ENCODE data around the gene ATIC.

ATIC gene

DNA sequence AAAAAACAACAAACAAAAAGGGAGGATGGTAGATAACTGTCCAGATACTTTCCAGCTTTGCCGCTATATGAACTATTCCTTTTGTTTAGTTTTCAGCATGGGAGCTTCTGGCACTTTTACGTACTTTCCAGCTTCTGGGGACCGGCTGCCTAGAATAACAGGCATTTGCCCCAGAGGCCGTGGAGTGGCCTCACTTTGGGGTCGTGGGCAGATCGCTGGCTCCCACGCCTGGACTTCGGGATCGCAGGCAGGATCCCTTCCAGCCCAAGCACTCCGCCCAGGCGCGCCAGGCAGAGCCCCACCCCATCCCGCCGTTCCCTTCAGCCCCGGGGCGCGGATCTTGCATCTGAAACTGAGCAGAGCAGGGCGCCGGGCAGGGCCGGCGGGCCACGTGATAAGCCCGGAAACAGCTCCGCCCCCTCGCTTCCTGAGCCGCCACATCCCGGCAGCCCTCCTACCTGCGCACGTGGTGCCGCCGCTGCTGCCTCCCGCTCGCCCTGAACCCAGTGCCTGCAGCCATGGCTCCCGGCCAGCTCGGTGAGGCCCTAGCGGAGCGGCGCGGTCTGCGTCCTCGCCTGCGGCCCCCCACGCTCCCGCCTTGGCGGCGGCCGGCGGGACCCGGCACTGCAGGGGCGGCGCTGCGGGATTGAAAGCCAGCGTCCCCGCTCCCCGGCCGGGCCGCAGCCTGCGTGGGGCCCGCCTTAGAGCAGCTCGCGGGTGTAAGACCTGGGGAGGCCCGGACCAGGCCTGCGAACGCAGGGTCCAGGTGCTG is at the start of gene ATIC (continued):
- peak; percentile 49; the same call in 1 of the 2 replicates for TF ChIP-seq ZNF692 (tag by site-specific recombination; IDR thresholded peaks at IDR 0.05)
- TF ChIP-seq ZNF677 (tag by site-specific recombination; IDR thresholded peaks at IDR 0.05) = no peak
- TF ChIP-seq PRDM10 (tag by site-specific recombination; IDR thresholded peaks at IDR 0.05) = peak; percentile 32
- TF ChIP-seq PRDM2 (tag by site-specific recombination; IDR thresholded peaks at IDR 0.05; ENCODE audit: borderline replicate concordance) = no peak
- peak; percentile 49; the same call in 1 of the 2 replicates for TF ChIP-seq YY1 (tag by site-specific recombination; IDR thresholded peaks at IDR 0.05)
- TF ChIP-seq ZBTB8A (tag by site-specific recombination; IDR thresholded peaks at IDR 0.05) = peak; percentile 94
- TF ChIP-seq, protein P1, sequence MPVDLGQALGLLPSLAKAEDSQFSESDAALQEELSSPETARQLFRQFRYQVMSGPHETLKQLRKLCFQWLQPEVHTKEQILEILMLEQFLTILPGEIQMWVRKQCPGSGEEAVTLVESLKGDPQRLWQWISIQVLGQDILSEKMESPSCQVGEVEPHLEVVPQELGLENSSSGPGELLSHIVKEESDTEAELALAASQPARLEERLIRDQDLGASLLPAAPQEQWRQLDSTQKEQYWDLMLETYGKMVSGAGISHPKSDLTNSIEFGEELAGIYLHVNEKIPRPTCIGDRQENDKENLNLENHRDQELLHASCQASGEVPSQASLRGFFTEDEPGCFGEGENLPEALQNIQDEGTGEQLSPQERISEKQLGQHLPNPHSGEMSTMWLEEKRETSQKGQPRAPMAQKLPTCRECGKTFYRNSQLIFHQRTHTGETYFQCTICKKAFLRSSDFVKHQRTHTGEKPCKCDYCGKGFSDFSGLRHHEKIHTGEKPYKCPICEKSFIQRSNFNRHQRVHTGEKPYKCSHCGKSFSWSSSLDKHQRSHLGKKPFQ (tag by site-specific recombination; IDR thresholded peaks at IDR 0.05) = no peak
- TF ChIP-seq PBX3 (CRISPR knock-in tag; IDR thresholded peaks at IDR 0.05) = 0 out of 2 replicates have a peak, but pooled peaks have one; percentile 76
- no peak for TF ChIP-seq GFI1B (tag by site-specific recombination; IDR thresholded peaks at IDR 0.05)
- TF ChIP-seq PATZ1 (tag by site-specific recombination; IDR thresholded peaks at IDR 0.05) = 0 out of 2 replicates have a peak, but pooled peaks have one; percentile 28
- TF ChIP-seq SP7 (tag by site-specific recombination; IDR thresholded peaks at IDR 0.05) = peak; percentile 41; the same call in 1 of the 2 replicates
- no peak for TF ChIP-seq ZFP69B (tag by site-specific recombination; IDR thresholded peaks at IDR 0.05)
- TF ChIP-seq ZNF707 (tag by site-specific recombination; IDR thresholded peaks at IDR 0.05) = no peak
- TF ChIP-seq ZSCAN23 (tag by site-specific recombination; IDR thresholded peaks at IDR 0.05) = no peak
- 0 out of 2 replicates have a peak, but pooled peaks have one; percentile 43 for TF ChIP-seq MZF1 (tag by site-specific recombination; IDR thresholded peaks at IDR 0.05; ENCODE audit: borderline replicate concordance)
- no peak for TF ChIP-seq ZNF23 (tag by site-specific recombination; IDR thresholded peaks at IDR 0.05; ENCODE audit: borderline replicate concordance)
- no peak; the same call in 1 of the 2 replicates for TF ChIP-seq ZNF394 (tag by site-specific recombination; IDR thresholded peaks at IDR 0.05; ENCODE audit: borderline replicate concordance)
